ENCODE measurements around the gene SCYL1. TPM values are rescaled to one million over a fixed set of nuclear protein-coding genes. Genes with fewer than 3 reads are reported as not detected.
A peak's percentile ranks its signal among the peaks of the same experiment; 100 is the strongest.

The SCYL1 gene
- total RNA-seq, 1 experiment from 2014 or later: 106 TPM

GRCh38 chr11:65532388-65533064 is 7.6 kb downstream of the SCYL1 start:
- Histone ChIP-seq H3K4me2 (no peak overlapping the region), H3K27ac (no peak overlapping the region), H3K9me3 (ENCODE audit: insufficient read depth, low read depth) (no peaks in the 10 kb centered on the region), H3K9me2 (ENCODE audit: insufficient read depth) (no peaks in the 10 kb centered on the region), H3K4me1 (replicated peaks; ENCODE audit: insufficient read depth) (no peaks in the 10 kb centered on the region), H3F3A (ENCODE audit: insufficient read depth, low read depth) (peaks cover 45% of the 10 kb centered on the region), H2AFZ (no peak overlapping the region), H3K27me3 (ENCODE audit: insufficient read depth, low read depth) (no peaks in the 10 kb centered on the region), H3K36me3 (ENCODE audit: low read depth) (peaks cover 33% of the 10 kb centered on the region), H4K20me1 (ENCODE audit: insufficient read depth) (peaks cover 10% of the 10 kb centered on the region; the same call in 1 of the 2 replicates), H3K79me2 (ENCODE audit: low read depth) (no peaks in the 10 kb centered on the region; the same call in 1 of the 2 replicates), H3K4me3 (no peak overlapping the region)
- TF ChIP-seq CTCF (conservative IDR thresholded peaks at IDR 0.05): no peak
- no peak for TF ChIP-seq EZH2 (IDR thresholded peaks at IDR 0.05; ENCODE audit: low read depth)
- BruUV-seq (replicated peaks): no TSS peak
- peak in 1 of 2 experiments; percentile 57 for DNase-seq
- CTCF ChIA-PET: no interaction called here
- POLR2A ChIA-PET (ENCODE audit: unreplicated experiment): interaction anchor here (0.6 to 0.7 kb wide), 2 partner anchors 106 to 170 kb away, joined by 3 read pairs; partner anchors contain the start of gene SIPA1
- intact Hi-C loops (cut with micrococcal nuclease; ENCODE audit: unreplicated experiment): no loop called here

GRCh38 chr11:65535102-65535501 is 10.2 kb downstream of the SCYL1 start:
- Histone ChIP-seq H2AFZ (no peak overlapping the region), H3K9me2 (ENCODE audit: insufficient read depth) (no peaks in the 10 kb centered on the region), H3K79me2 (ENCODE audit: low read depth) (no peaks in the 10 kb centered on the region), H3K9me3 (ENCODE audit: insufficient read depth, low read depth) (no peaks in the 10 kb centered on the region), H3K4me1 (replicated peaks; ENCODE audit: insufficient read depth) (no peaks in the 10 kb centered on the region), H3K4me2 (no peak overlapping the region), H3F3A (ENCODE audit: insufficient read depth, low read depth) (peaks cover 62% of the 10 kb centered on the region), H3K27me3 (ENCODE audit: insufficient read depth, low read depth) (no peaks in the 10 kb centered on the region), H4K20me1 (ENCODE audit: insufficient read depth) (peaks cover 17% of the 10 kb centered on the region), H3K4me3 (no peak overlapping the region), H3K27ac (no peak overlapping the region), H3K36me3 (ENCODE audit: low read depth) (peaks cover 24% of the 10 kb centered on the region)
- TF ChIP-seq CTCF (conservative IDR thresholded peaks at IDR 0.05) (no peak), EZH2 (IDR thresholded peaks at IDR 0.05; ENCODE audit: low read depth) (no peak)
- POLR2A ChIA-PET (ENCODE audit: unreplicated experiment): no interaction called here
- DNase-seq: no peak
- BruUV-seq (replicated peaks): no TSS peak
- intact Hi-C loops (cut with micrococcal nuclease; ENCODE audit: unreplicated experiment): no loop called here
- CTCF ChIA-PET: no interaction called here

- intact Hi-C loops (cut with micrococcal nuclease; ENCODE audit: unreplicated experiment): no loop called here
- no TSS peak for BruUV-seq (replicated peaks)
- Histone ChIP-seq H3K27me3 (ENCODE audit: insufficient read depth, low read depth) (no peaks in the 10 kb centered on the region), H3K27ac (no peak overlapping the region), H3K9me2 (ENCODE audit: insufficient read depth) (no peaks in the 10 kb centered on the region), H4K20me1 (ENCODE audit: insufficient read depth) (peaks cover 18% of the 10 kb centered on the region), H3K9me3 (ENCODE audit: insufficient read depth, low read depth) (no peaks in the 10 kb centered on the region), H3K36me3 (ENCODE audit: low read depth) (peaks cover 11% of the 10 kb centered on the region), H3K4me3 (no peak overlapping the region), H3K79me2 (ENCODE audit: low read depth) (no peaks in the 10 kb centered on the region), H3F3A (ENCODE audit: insufficient read depth, low read depth) (peaks cover 70% of the 10 kb centered on the region), H3K4me1 (replicated peaks; ENCODE audit: insufficient read depth) (peaks cover 11% of the 10 kb centered on the region), H2AFZ (no peak overlapping the region), H3K4me2 (no peak overlapping the region)
- DNase-seq: no peak
- ChIA-PET POLR2A (ENCODE audit: unreplicated experiment) (no interaction called here), CTCF (no interaction called here)
- no peak for TF ChIP-seq EZH2 (IDR thresholded peaks at IDR 0.05; ENCODE audit: low read depth)
Measured at GRCh38 chr11:65536412-65537295, 11.8 kb downstream of the SCYL1 start.
